ENCODE measurements around the gene SMAD6. TPM values are rescaled to one million over a fixed set of nuclear protein-coding genes. Genes with fewer than 3 reads are reported as not detected.

Gene SMAD6
- total RNA-seq, 1 donor from 2014 or later = 0.79 TPM

DNA sequence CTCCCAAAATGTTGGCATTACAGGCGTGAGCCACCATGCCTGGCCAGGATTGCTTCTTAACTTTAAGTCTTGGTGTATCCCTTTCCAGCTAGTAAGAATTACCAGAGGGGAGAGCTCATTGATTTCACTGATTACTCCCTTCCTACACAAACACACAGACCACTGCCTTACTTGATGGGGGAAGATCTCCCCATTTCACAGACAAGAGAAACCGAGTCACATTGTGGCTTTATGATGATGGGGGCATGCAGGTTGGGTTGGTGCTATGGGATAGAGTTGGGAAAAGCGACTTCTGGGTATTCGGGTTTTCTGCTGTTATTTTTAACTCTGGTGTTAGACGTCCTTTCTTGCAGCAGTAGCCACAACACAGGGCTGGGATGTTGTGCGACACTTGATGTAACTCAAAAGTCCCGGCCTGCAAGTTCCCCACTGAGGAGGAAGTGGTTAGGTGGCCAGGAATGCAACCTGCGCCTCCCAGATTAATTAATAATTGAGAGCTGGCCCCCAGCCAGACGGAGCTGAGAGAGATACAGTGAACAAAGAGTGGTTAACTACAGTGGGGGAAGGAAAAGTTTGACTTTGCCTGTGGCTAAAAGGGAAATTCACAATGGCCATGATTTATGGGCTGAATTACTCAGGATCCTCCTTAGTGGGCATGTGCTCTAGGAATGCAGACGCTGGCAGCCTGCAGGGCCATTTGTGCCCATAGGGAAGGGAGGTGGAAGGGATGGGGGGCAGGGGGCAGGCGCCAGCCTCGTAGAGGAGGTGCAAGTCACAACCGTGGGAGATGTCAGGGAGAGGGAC lies 63.6 kb downstream of the SMAD6 start:
- Histone ChIP-seq H3K36me3 (ENCODE audit: control insufficient read depth, insufficient read depth, low read length) (no peaks in the 10 kb centered on the region), H3K27me3 (ENCODE audit: control insufficient read depth, insufficient read depth, low read length) (peaks cover 8% of the 10 kb centered on the region), H3K4me3 (ENCODE audit: low read depth, low read length) (no peak overlapping the region)
- DNase-seq (ENCODE audit: low read depth) (peak; percentile 61), FAIRE-seq (no peak)
- TF ChIP-seq, protein P1, sequence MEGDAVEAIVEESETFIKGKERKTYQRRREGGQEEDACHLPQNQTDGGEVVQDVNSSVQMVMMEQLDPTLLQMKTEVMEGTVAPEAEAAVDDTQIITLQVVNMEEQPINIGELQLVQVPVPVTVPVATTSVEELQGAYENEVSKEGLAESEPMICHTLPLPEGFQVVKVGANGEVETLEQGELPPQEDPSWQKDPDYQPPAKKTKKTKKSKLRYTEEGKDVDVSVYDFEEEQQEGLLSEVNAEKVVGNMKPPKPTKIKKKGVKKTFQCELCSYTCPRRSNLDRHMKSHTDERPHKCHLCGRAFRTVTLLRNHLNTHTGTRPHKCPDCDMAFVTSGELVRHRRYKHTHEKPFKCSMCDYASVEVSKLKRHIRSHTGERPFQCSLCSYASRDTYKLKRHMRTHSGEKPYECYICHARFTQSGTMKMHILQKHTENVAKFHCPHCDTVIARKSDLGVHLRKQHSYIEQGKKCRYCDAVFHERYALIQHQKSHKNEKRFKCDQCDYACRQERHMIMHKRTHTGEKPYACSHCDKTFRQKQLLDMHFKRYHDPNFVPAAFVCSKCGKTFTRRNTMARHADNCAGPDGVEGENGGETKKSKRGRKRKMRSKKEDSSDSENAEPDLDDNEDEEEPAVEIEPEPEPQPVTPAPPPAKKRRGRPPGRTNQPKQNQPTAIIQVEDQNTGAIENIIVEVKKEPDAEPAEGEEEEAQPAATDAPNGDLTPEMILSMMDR (IDR thresholded peaks at IDR 0.05; ENCODE audit: insufficient read depth, low read length, severe bottlenecking) = no peak

DNA sequence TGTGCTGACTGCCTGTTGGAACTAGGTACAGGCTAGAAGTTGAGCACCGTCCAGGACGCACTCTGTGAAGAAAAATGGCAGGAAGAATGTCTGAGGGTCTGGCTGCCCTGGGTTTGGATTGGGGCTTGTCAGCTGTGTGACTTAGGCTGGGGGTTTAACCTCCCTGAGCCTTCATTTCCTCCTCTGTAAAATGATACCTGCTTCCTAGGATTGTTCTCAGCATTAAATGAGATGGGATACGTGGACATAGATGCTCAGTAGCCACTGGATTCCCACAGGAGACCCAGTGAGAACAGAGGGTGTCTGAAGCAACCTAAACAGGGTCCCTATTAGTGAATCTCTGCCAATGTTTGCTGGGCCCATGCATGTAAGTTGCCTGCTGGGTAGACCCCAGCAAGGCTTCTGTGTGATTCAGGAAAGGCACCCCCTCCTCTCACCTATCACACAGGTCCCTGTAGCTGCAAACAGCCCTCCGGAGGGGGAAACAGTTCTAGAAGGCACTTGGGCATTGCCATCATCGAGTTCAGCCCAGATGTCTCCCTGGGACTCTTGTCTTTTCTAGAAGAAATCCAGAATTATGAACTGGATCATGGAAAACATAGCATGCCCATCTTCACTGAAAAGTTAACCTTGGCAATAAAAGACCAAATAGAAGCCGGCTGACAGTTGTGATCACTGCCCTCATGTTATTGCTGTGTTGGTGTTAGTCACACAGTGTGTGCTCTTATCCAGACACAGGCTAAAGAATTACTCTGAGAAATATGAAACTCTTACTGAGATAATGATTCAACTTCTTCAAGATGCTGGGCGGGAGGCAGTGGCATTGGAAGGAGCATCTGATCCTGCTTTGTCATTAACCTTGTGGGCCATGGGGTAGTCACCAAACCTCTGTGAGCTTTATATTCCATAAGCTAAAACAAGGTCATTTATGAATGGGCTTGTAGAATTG lies 64.5 kb downstream of the SMAD6 start:
- no peak overlapping the region for H3K4me3 ChIP-seq (ENCODE audit: low read depth, low read length)
- H3K27me3 ChIP-seq (ENCODE audit: control insufficient read depth, insufficient read depth, low read length) = peaks cover 8% of the 10 kb centered on the region
- DNase-seq (ENCODE audit: low read depth) (peak; percentile 55), FAIRE-seq (no peak)
- no peaks in the 10 kb centered on the region for H3K36me3 ChIP-seq (ENCODE audit: control insufficient read depth, insufficient read depth, low read length)
- TF ChIP-seq, protein P1 (IDR thresholded peaks at IDR 0.05; ENCODE audit: insufficient read depth, low read length, severe bottlenecking) = no peak

DNA sequence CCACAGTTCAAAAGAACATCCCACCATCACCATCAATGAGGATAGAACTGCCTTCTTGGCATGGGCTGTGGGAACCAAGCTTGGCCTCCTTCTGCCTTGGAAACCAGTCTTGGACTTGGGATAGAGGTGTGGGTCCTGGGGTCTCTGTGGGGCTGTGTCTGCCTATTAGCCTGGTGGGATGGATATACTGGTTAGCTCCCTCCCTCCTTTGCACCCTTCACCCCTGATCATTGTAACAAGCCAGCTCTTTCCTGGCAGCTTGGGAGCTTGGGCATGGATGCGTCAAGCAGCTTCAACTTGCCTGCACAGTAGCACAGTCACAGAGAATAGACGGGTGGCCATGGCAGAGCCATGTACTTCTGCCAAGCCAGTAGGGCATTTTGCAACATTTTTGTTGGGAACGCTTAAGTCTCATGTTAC lies 65.2 kb downstream of the SMAD6 start:
- TF ChIP-seq, protein P1 (IDR thresholded peaks at IDR 0.05; ENCODE audit: insufficient read depth, low read length, severe bottlenecking) = no peak
- H3K36me3 ChIP-seq (ENCODE audit: control insufficient read depth, insufficient read depth, low read length) = no peaks in the 10 kb centered on the region
- FAIRE-seq (no peak), DNase-seq (ENCODE audit: low read depth) (no peak)
- H3K4me3 ChIP-seq (ENCODE audit: low read depth, low read length) = no peak overlapping the region
- peaks cover 6% of the 10 kb centered on the region for H3K27me3 ChIP-seq (ENCODE audit: control insufficient read depth, insufficient read depth, low read length)

DNA sequence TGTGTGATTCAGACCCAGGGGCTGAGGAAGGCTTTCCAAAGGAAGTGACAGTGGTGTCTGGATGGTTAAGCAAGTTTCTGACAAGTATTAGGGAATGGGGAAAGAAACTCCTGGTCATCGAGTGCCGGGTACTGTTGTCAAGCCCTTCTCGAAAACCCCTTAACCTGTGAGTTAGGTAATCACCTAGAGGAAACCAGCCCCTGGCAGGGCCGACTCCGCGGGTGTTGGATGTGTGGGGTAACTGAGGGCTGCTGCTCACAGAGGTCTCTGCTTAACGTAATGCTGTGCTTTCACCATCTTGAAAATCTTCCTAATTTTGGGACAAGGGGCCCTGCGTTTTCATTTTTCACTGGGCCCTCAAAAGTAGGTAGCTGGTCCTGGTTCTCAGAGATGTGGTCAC lies 67.0 kb downstream of the SMAD6 start:
- TF ChIP-seq, protein P1 (IDR thresholded peaks at IDR 0.05; ENCODE audit: insufficient read depth, low read length, severe bottlenecking) = no peak
- H3K4me3 ChIP-seq (ENCODE audit: low read depth, low read length) = no peak overlapping the region
- H3K27me3 ChIP-seq (ENCODE audit: control insufficient read depth, insufficient read depth, low read length) = no peaks in the 10 kb centered on the region
- DNase-seq (ENCODE audit: low read depth) (no peak), FAIRE-seq (no peak)
- H3K36me3 ChIP-seq (ENCODE audit: control insufficient read depth, insufficient read depth, low read length) = no peaks in the 10 kb centered on the region

DNA sequence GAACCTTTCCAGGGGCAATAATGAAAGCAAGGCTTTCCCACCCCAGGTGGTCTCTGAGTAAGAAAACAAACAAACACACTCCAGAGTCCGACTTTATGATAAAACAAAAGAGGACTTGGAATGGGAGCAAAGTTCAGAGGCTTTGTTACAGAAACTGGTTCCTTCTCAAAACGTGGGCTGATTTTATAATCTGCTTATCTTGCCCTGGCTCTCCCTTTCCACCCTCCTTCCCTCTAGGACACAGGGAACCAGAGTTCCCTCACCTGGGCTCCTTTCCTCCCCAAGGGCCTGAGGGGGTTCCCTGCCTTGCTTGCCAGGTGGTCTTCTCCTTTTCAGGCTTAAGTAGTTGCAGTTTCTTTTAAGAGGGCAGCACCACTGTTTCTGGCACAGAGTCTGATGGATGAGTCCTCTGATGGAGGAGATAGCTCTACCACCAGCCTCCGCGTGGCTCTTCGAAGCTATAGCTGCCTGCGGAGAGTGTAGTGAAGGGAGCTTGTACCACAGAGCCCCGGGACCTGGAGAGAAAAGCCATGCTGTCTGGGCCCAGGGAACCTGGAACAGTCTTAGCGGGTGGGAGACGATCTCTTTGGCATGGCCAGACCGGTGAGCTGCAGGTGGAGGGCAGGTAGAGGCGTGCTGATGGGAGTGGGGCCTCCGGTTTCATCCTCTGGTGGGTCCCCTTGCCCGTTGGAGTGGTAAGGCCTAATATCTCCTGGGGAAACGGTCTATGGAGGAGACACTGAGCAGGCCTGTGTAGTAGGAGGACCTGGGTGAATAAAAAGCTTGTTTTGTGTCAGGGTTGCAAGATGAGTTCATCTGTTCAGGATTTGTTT lies 68.7 kb downstream of the SMAD6 start:
- TF ChIP-seq, protein P1 (IDR thresholded peaks at IDR 0.05; ENCODE audit: insufficient read depth, low read length, severe bottlenecking) = no peak
- no peaks in the 10 kb centered on the region for H3K36me3 ChIP-seq (ENCODE audit: control insufficient read depth, insufficient read depth, low read length)
- no peak overlapping the region for H3K4me3 ChIP-seq (ENCODE audit: low read depth, low read length)
- no peak for DNase-seq (ENCODE audit: low read depth)
- H3K27me3 ChIP-seq (ENCODE audit: control insufficient read depth, insufficient read depth, low read length) = no peaks in the 10 kb centered on the region
- FAIRE-seq = no peak

All from bronchial epithelial cell (primary cell).